ENCODE measurements around the gene MYL12A.

MYL12A gene

DNA sequence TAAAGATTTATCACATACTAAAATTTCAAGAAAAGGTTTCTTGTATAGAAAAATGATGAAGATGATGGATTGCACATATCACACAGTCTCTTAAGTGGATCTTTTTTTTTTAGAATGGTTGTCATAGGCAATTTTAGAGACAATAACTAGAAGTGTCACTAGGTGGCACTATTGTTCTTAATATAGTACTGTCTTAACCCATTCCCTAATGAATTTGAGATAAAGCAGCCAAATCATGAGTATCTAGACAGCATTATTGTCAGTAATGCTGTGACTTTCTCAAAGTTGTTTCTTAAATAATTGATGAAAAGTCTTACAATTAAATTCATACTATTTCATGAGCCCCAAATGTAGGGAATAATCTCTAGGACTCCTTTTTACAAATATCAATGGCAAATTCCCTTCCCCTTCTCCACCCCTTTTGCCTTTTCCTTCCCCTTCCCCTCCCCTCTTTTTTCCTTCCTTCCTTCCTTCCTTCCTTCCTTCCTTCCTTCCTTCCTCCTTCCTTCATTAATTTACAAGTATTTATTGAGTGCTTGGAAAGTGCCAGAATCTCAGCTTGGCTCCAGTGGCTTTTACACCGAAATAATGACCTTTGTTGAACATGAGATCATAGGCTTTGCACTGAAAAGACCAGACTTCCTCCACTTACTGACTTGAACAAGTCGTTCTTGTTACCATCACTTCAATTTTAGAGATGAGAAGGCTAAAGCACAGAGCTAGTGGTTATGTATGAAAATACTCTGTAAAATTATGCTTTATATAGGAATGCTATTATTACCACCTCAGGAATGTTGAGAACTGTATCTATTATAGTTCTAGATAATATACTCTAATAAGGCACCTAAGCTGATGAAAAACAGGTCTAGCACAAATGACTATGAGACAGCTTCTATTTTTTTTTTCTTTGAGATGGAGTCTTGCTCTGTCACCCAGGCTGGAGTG lies 34.1 kb downstream of the MYL12A start:
- TF ChIP-seq, protein P1, sequence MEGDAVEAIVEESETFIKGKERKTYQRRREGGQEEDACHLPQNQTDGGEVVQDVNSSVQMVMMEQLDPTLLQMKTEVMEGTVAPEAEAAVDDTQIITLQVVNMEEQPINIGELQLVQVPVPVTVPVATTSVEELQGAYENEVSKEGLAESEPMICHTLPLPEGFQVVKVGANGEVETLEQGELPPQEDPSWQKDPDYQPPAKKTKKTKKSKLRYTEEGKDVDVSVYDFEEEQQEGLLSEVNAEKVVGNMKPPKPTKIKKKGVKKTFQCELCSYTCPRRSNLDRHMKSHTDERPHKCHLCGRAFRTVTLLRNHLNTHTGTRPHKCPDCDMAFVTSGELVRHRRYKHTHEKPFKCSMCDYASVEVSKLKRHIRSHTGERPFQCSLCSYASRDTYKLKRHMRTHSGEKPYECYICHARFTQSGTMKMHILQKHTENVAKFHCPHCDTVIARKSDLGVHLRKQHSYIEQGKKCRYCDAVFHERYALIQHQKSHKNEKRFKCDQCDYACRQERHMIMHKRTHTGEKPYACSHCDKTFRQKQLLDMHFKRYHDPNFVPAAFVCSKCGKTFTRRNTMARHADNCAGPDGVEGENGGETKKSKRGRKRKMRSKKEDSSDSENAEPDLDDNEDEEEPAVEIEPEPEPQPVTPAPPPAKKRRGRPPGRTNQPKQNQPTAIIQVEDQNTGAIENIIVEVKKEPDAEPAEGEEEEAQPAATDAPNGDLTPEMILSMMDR (IDR thresholded peaks at IDR 0.05): peak; percentile 79
- H3K9me3 Mint-ChIP-seq: peaks cover 14% of the 10 kb centered on the region
- H3K36me3 Mint-ChIP-seq (ENCODE audit: low read depth): peaks cover 14% of the 10 kb centered on the region
- H3K4me1 Mint-ChIP-seq: peaks cover 34% of the 10 kb centered on the region
- H3K4me3 Mint-ChIP-seq: no peak overlapping the region
- H3K27ac Mint-ChIP-seq: no peak overlapping the region
- DNase-seq: peak; percentile 28
- no peaks in the 10 kb centered on the region for H3K27me3 Mint-ChIP-seq (ENCODE audit: low read depth, poor library complexity)

DNA sequence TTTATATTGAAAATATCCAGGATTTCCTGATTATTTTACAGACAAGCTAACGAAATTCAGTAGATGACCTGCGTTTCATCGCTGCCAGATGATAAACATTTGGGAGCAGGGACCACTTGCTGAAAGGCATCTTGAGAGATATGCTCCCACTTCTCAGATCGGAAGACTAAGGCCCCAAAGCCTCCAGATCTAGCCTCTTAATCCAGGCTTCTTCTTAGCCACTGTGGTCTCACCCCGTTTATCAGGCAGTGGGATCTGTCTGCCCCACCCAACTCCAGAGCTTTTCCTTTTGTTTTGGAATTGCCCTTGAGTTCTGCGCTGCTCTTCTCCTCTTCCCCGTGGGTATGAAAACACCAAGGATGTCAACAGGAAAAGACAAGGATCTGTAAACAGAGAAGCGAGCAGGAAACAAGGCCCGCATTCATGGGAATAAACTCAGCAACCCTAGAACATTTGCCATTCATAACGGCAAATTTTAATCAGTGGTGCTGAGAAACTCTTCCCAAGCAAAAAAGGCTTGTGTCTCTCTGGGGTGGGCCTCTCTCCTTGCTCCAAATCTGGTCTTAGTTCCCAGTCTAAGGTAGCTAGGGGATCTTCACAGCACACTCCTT lies 35.8 kb downstream of the MYL12A start:
- Mint-ChIP-seq H3K36me3 (ENCODE audit: low read depth) (peaks cover 7% of the 10 kb centered on the region), H3K9me3 (peaks cover 28% of the 10 kb centered on the region), H3K4me1 (peaks cover 24% of the 10 kb centered on the region), H3K27ac (no peak overlapping the region), H3K27me3 (ENCODE audit: low read depth, poor library complexity) (no peaks in the 10 kb centered on the region), H3K4me3 (no peak overlapping the region)
- DNase-seq: no peak
- TF ChIP-seq, protein P1 (IDR thresholded peaks at IDR 0.05): no peak

DNA sequence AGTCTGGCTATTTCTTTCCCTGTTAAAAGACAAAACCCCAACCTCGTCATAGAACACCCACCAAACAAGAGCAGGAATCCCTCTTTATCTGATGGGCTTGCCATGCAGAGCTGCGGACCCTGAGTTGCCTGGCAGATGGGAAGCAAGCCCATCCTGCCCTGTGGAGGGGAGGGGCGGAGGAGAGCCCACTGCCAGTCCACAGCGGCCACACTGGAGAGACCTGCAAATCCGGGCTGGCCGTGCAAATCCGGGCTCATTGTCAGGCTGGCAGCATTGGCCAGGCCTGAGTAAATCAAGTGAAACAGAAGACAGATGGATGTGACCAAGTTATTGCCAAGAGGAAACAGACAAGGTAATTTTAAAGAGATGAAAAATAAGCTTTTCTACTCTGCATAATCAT lies 36.3 kb downstream of the MYL12A start:
- no peaks in the 10 kb centered on the region for H3K27me3 Mint-ChIP-seq (ENCODE audit: low read depth, poor library complexity)
- DNase-seq: peak; percentile 10
- H3K4me3 Mint-ChIP-seq: no peak overlapping the region
- TF ChIP-seq, protein P1 (IDR thresholded peaks at IDR 0.05): no peak
- peaks cover 31% of the 10 kb centered on the region for H3K9me3 Mint-ChIP-seq
- peaks cover 24% of the 10 kb centered on the region for H3K4me1 Mint-ChIP-seq
- H3K36me3 Mint-ChIP-seq (ENCODE audit: low read depth): peaks cover 8% of the 10 kb centered on the region
- H3K27ac Mint-ChIP-seq: peak overlapping the region; percentile 49

DNA sequence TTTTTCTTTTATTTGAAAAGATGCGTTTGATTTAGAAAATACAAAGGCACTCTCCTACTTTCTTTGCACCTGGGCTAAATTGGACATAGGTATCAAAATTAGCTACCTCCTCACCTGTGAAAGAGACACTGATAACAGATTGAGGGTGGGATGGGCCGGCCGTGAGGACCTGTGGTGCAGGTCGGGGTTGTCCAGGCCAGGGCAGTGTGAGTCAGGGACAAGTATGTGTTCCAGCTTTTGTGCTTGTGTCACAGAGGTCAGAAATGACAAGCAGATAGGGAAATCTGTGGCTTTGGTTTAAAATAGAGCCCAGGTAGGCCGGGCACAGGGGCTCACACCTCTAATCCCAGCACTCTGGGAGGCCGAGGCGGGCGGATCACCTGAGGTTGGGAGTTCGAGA lies 36.9 kb downstream of the MYL12A start:
- TF ChIP-seq, protein P1 (IDR thresholded peaks at IDR 0.05): no peak

DNA sequence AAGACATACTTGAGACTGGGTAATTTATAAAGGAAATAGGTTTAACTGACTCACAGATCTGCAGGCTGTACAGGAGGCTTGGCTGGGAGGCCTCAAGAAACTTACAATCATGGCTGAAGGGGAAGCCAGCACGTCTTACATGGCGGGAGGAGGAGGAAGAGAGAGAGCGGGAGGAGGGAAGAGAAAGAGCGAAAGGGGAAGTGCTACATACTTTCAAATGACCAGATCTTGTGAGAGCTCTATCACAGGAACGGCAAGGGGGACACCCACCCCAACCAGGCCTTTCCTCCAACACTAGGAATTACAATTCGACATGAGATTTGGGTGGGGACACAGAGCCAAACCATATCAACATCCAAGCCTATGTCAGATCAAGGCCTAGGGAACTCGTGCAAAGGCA lies 38.6 kb downstream of the MYL12A start:
- Mint-ChIP-seq H3K4me3 (no peak overlapping the region), H3K27me3 (ENCODE audit: low read depth, poor library complexity) (no peaks in the 10 kb centered on the region), H3K4me1 (peaks cover 14% of the 10 kb centered on the region), H3K36me3 (ENCODE audit: low read depth) (peaks cover 19% of the 10 kb centered on the region), H3K9me3 (peaks cover 53% of the 10 kb centered on the region), H3K27ac (no peak overlapping the region)
- DNase-seq: no peak
- TF ChIP-seq, protein P1 (IDR thresholded peaks at IDR 0.05): no peak

More for the DNA sequence above, 36.9 kb downstream of the MYL12A start:
- no peaks in the 10 kb centered on the region for H3K27me3 Mint-ChIP-seq (ENCODE audit: low read depth, poor library complexity)
- peaks cover 37% of the 10 kb centered on the region for H3K9me3 Mint-ChIP-seq
- DNase-seq: no peak
- peak overlapping the region; percentile 33 for H3K27ac Mint-ChIP-seq
- peaks cover 8% of the 10 kb centered on the region for H3K36me3 Mint-ChIP-seq (ENCODE audit: low read depth)
- H3K4me3 Mint-ChIP-seq: no peak overlapping the region
- H3K4me1 Mint-ChIP-seq: peaks cover 22% of the 10 kb centered on the region

Measured in nephron progenitor cell (in vitro differentiated cells).